ENCODE results near the gene NAV2.
A peak's percentile ranks its signal among the peaks of the same experiment; 100 is the strongest.

NAV2 gene

GRCh38 chr11:19718951-19719350 lies 6.3 kb downstream of the NAV2 start:
- no peak for DNase-seq (ENCODE audit: low read depth, low spot score)

GRCh38 chr11:19719960-19720359 lies 7.3 kb downstream of the NAV2 start:
- DNase-seq (ENCODE audit: low read depth, low spot score), result no peak

GRCh38 chr11:19721176-19721575 lies 8.5 kb downstream of the NAV2 start:
- no peak for DNase-seq (ENCODE audit: low read depth, low spot score)

GRCh38 chr11:19722702-19723101 lies 10.1 kb downstream of the NAV2 start:
- DNase-seq (ENCODE audit: low read depth, low spot score), result no peak

- DNase-seq (ENCODE audit: low read depth, low spot score), result no peak
These were observed 11.1 kb downstream of the NAV2 start for GRCh38 chr11:19723572-19724342.

- DNase-seq (ENCODE audit: low read depth, low spot score), result no peak
These were observed 12.1 kb downstream of the NAV2 start for GRCh38 chr11:19724765-19725164.

- DNase-seq (ENCODE audit: low read depth, low spot score), result no peak
These were observed 12.9 kb downstream of the NAV2 start for GRCh38 chr11:19725379-19726079.

GRCh38 chr11:19727246-19727645 lies 14.6 kb downstream of the NAV2 start:
- no peak for DNase-seq (ENCODE audit: low read depth, low spot score)

- DNase-seq (ENCODE audit: low read depth, low spot score), result no peak
These were observed 15.8 kb downstream of the NAV2 start for GRCh38 chr11:19728436-19728835.

- no peak for DNase-seq (ENCODE audit: low read depth, low spot score)
These were observed 16.5 kb downstream of the NAV2 start for GRCh38 chr11:19729141-19729540.

GRCh38 chr11:19730373-19730772 lies 17.7 kb downstream of the NAV2 start:
- no peak for DNase-seq (ENCODE audit: low read depth, low spot score)

GRCh38 chr11:19734171-19734570 lies 21.5 kb downstream of the NAV2 start:
- DNase-seq (ENCODE audit: low read depth, low spot score), result no peak

GRCh38 chr11:19735157-19735908 lies 22.7 kb downstream of the NAV2 start:
- no peak for DNase-seq (ENCODE audit: low read depth, low spot score)

GRCh38 chr11:19735909-19736498 lies 23.4 kb downstream of the NAV2 start:
- DNase-seq (ENCODE audit: low read depth, low spot score), result no peak

- no peak for DNase-seq (ENCODE audit: low read depth, low spot score)
These were observed 24.2 kb downstream of the NAV2 start for GRCh38 chr11:19736831-19737230.

- DNase-seq (ENCODE audit: low read depth, low spot score), result no peak
These were observed 24.9 kb downstream of the NAV2 start for GRCh38 chr11:19737575-19737974.

- DNase-seq (ENCODE audit: low read depth, low spot score), result no peak
These were observed 25.5 kb downstream of the NAV2 start for GRCh38 chr11:19738124-19738523.

GRCh38 chr11:19739872-19740271 lies 27.2 kb downstream of the NAV2 start:
- no peak for DNase-seq (ENCODE audit: low read depth, low spot score)

GRCh38 chr11:19740586-19740985 lies 27.9 kb downstream of the NAV2 start:
- no peak for DNase-seq (ENCODE audit: low read depth, low spot score)

GRCh38 chr11:19742588-19743292 lies 30.1 kb downstream of the NAV2 start:
- DNase-seq (ENCODE audit: low read depth, low spot score), result peak; percentile 46

GRCh38 chr11:19743622-19744021 lies 31.0 kb downstream of the NAV2 start:
- DNase-seq (ENCODE audit: low read depth, low spot score), result no peak
